ENCODE measurements around the gene SLC17A1. TPM values are rescaled to one million over a fixed set of nuclear protein-coding genes. Genes with fewer than 3 reads are reported as not detected.

The SLC17A1 gene
- total and polyA plus RNA-seq, 4 donors, result 3.9 to 25.8 (median 11.4) TPM

DNA sequence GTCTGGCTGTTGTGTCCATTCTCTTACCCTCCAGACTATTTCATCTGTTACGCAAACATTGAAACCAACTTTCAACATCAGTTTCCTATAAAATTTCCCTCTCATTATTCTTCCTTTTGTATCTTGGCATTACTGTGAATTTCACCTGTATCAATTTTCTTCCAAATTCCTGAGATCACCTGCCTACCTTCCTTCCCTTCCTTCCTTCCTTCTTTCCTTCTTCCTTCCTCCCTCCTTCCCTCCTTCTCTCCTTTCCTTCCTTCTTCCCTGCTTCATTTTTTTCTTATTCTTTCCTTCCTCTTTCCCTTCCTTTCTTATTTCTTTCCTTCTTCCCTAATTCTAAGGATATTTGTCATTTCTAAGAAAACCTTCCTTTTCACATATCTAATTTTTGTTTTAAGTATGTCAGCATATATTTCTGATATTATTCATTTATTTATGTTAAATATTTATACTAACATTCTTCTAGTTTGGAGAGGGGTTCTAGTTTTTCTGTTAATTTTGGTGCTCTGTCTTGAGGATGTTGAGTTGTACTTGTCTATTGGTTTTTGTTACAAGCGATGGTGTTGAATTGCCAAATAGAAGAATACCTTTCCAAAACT, 47.0 kb upstream of the SLC17A1 start:
- 95% methylated on average over 2 of the region's 2 CpGs for whole genome bisulfite sequencing

DNA sequence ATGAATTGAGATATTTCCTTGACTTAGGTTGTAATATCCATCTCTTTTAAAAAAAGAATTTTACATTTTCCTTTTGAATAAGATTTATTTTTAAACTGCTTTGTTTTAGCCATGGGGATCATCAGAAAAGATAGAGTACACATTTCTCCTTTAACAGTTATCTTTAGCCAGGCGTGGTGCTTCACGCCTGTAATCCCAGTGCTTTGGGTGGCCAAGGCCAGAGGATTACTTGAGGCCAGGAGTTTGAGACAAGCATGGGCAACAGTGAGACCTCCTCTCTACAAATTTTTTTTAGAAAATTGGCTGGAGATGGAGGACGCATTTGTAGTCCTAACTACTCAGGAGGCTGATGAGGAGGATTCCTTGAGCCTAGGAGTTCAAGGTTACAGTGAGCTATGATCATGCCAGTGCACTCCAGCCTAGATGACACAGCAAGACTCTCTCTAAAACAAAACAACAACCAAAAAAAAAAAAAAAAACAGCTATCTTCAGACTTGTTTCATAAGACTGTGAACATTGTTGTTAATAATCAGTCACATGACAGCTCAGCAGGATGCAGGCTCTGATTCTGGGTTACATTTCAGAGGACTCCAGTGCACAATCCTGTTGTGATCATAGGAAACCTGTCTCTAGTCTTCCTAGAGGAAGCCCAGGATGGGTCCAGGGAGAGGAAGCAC, 44.2 kb upstream of the SLC17A1 start:
- Histone ChIP-seq H3K9me3 (ENCODE audit: control insufficient read depth in 4 of 4, low read length in 3 of 4) (no peaks in the 10 kb centered on the region), H3K36me3 (ENCODE audit: control insufficient read depth in 4 of 4, insufficient read depth in 3 of 4, low read depth in 1 of 4, low read length in 3 of 4) (no peaks in the 10 kb centered on the region), H3K27me3 (ENCODE audit: control insufficient read depth in 4 of 4, insufficient read depth in 4 of 4, low read length in 3 of 4) (no peaks in the 10 kb centered on the region), H3K9ac (ENCODE audit: low read depth in 1 of 2, low read length in 2 of 2) (no peak overlapping the region), H3K27ac (ENCODE audit: low read depth in 1 of 2, low read length in 2 of 2) (peak overlapping the region in 1 of 2 donors; percentile 48), H3K4me1 (ENCODE audit: control insufficient read depth in 4 of 4, insufficient read depth in 4 of 4, low read length in 3 of 4) (peaks cover 4 to 52% (median 32%) of the 10 kb centered on the region in 4 donors), H3K4me3 (ENCODE audit: low read depth in 1 of 3, low read length in 3 of 3) (no peak overlapping the region)
- WGBS, result 62% methylated on average over 3 of the region's 3 CpGs
- TF ChIP-seq NR2F2 (IDR thresholded peaks at IDR 0.05), result no peak
- no peak for TF ChIP-seq HNF4G (IDR thresholded peaks at IDR 0.05)
- TF ChIP-seq TAF1 (conservative IDR thresholded peaks at IDR 0.05), result no peak
- no peak for TF ChIP-seq RXRA (IDR thresholded peaks at IDR 0.05)
- TF ChIP-seq EGR1 (IDR thresholded peaks at IDR 0.05; ENCODE audit: low read depth in 2 of 2), result no peak
- TF ChIP-seq HNF4A (conservative IDR thresholded peaks at IDR 0.05), result no peak
- TF ChIP-seq GABPA (IDR thresholded peaks at IDR 0.05 in 1 of 2, conservative IDR thresholded peaks at IDR 0.05 in 1 of 2), result no peak
- TF ChIP-seq YY1 (IDR thresholded peaks at IDR 0.05), result no peak
- no peak for DNase-seq (ENCODE audit: low spot score)

More for the DNA sequence above, 47.0 kb upstream of the SLC17A1 start:
- H3K9me3 ChIP-seq (ENCODE audit: control insufficient read depth in 4 of 4, low read length in 3 of 4), result no peaks in the 10 kb centered on the region
- TF ChIP-seq, protein P1, sequence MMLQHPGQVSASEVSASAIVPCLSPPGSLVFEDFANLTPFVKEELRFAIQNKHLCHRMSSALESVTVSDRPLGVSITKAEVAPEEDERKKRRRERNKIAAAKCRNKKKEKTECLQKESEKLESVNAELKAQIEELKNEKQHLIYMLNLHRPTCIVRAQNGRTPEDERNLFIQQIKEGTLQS (IDR thresholded peaks at IDR 0.05), result no peak
- peak in 1 of 2 donors; percentile 8 for TF ChIP-seq HNF4A (conservative IDR thresholded peaks at IDR 0.05)
- DNase-seq (ENCODE audit: low spot score), result no peak
- no peak overlapping the region for H3K9ac ChIP-seq (ENCODE audit: low read depth in 1 of 2, low read length in 2 of 2)
- H3K27me3 ChIP-seq (ENCODE audit: control insufficient read depth in 4 of 4, insufficient read depth in 4 of 4, low read length in 3 of 4), result no peaks in the 10 kb centered on the region
- H3K4me1 ChIP-seq (ENCODE audit: control insufficient read depth in 4 of 4, insufficient read depth in 4 of 4, low read length in 3 of 4), result peaks cover 4 to 43% (median 31%) of the 10 kb centered on the region in 4 donors
- H3K36me3 ChIP-seq (ENCODE audit: control insufficient read depth in 4 of 4, insufficient read depth in 3 of 4, low read depth in 1 of 4, low read length in 3 of 4), result no peaks in the 10 kb centered on the region
- no peak overlapping the region for H3K27ac ChIP-seq (ENCODE audit: low read depth in 1 of 2, low read length in 2 of 2)
- H3K4me3 ChIP-seq (ENCODE audit: low read depth in 1 of 3, low read length in 3 of 3), result no peak overlapping the region

DNA sequence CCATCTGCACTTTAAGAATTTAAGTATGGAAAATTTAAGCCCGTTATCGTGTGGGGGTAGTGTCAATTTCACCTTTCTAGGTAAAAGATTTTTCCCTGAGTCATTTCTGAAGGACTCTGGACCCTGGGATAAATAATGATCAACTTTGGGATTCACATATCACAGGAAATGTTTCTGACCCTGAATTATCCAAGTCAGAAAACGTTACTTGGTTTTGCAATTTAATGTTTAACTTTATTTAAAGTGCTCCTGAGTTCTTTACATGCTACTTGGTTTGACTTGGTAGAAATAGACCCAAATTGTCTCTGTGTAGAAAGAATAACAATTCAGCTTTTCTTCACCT, 43.7 kb upstream of the SLC17A1 start:
- Histone ChIP-seq H3K27me3 (ENCODE audit: control insufficient read depth in 4 of 4, insufficient read depth in 4 of 4, low read length in 3 of 4) (no peaks in the 10 kb centered on the region), H3K9me3 (ENCODE audit: control insufficient read depth in 4 of 4, low read length in 3 of 4) (no peaks in the 10 kb centered on the region), H3K27ac (ENCODE audit: low read depth in 1 of 2, low read length in 2 of 2) (peak overlapping the region in 1 of 2 donors; percentile 48), H3K9ac (ENCODE audit: low read depth in 1 of 2, low read length in 2 of 2) (no peak overlapping the region), H3K4me1 (ENCODE audit: control insufficient read depth in 4 of 4, insufficient read depth in 4 of 4, low read length in 3 of 4) (peaks cover 4 to 52% (median 31%) of the 10 kb centered on the region in 4 donors), H3K4me3 (ENCODE audit: low read depth in 1 of 3, low read length in 3 of 3) (no peak overlapping the region), H3K36me3 (ENCODE audit: control insufficient read depth in 4 of 4, insufficient read depth in 3 of 4, low read depth in 1 of 4, low read length in 3 of 4) (no peaks in the 10 kb centered on the region)
- WGBS, result 35% methylated on average over 3 of the region's 3 CpGs
- no peak for DNase-seq (ENCODE audit: low spot score)
- TF ChIP-seq EGR1 (IDR thresholded peaks at IDR 0.05; ENCODE audit: low read depth in 2 of 2) (peak; percentile 17 to 80), NR2F2 (IDR thresholded peaks at IDR 0.05) (peak; percentile 29), HNF4A (conservative IDR thresholded peaks at IDR 0.05) (peak; percentile 97), FOXA2 (IDR thresholded peaks at IDR 0.05) (peak; percentile 7), RAD21 (IDR thresholded peaks at IDR 0.05) (peak; percentile 23 to 41), GABPA (IDR thresholded peaks at IDR 0.05 in 1 of 2, conservative IDR thresholded peaks at IDR 0.05 in 1 of 2) (peak in 1 of 2 donors; percentile 14), HNF4G (IDR thresholded peaks at IDR 0.05) (peak; percentile 89), SP1 (IDR thresholded peaks at IDR 0.05) (peak; percentile 87), FOXA1 (IDR thresholded peaks at IDR 0.05) (no peak), JUND (IDR thresholded peaks at IDR 0.05) (peak; percentile 81 to 90), RXRA (IDR thresholded peaks at IDR 0.05) (peak; percentile 78 to 81), TAF1 (conservative IDR thresholded peaks at IDR 0.05) (no peak), YY1 (IDR thresholded peaks at IDR 0.05) (peak; percentile 60)
- TF ChIP-seq, protein P2, sequence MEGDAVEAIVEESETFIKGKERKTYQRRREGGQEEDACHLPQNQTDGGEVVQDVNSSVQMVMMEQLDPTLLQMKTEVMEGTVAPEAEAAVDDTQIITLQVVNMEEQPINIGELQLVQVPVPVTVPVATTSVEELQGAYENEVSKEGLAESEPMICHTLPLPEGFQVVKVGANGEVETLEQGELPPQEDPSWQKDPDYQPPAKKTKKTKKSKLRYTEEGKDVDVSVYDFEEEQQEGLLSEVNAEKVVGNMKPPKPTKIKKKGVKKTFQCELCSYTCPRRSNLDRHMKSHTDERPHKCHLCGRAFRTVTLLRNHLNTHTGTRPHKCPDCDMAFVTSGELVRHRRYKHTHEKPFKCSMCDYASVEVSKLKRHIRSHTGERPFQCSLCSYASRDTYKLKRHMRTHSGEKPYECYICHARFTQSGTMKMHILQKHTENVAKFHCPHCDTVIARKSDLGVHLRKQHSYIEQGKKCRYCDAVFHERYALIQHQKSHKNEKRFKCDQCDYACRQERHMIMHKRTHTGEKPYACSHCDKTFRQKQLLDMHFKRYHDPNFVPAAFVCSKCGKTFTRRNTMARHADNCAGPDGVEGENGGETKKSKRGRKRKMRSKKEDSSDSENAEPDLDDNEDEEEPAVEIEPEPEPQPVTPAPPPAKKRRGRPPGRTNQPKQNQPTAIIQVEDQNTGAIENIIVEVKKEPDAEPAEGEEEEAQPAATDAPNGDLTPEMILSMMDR (IDR thresholded peaks at IDR 0.05; ENCODE audit: low read depth, low read length, missing input control), result no peak
- TF ChIP-seq, protein P3, sequence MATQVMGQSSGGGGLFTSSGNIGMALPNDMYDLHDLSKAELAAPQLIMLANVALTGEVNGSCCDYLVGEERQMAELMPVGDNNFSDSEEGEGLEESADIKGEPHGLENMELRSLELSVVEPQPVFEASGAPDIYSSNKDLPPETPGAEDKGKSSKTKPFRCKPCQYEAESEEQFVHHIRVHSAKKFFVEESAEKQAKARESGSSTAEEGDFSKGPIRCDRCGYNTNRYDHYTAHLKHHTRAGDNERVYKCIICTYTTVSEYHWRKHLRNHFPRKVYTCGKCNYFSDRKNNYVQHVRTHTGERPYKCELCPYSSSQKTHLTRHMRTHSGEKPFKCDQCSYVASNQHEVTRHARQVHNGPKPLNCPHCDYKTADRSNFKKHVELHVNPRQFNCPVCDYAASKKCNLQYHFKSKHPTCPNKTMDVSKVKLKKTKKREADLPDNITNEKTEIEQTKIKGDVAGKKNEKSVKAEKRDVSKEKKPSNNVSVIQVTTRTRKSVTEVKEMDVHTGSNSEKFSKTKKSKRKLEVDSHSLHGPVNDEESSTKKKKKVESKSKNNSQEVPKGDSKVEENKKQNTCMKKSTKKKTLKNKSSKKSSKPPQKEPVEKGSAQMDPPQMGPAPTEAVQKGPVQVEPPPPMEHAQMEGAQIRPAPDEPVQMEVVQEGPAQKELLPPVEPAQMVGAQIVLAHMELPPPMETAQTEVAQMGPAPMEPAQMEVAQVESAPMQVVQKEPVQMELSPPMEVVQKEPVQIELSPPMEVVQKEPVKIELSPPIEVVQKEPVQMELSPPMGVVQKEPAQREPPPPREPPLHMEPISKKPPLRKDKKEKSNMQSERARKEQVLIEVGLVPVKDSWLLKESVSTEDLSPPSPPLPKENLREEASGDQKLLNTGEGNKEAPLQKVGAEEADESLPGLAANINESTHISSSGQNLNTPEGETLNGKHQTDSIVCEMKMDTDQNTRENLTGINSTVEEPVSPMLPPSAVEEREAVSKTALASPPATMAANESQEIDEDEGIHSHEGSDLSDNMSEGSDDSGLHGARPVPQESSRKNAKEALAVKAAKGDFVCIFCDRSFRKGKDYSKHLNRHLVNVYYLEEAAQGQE (IDR thresholded peaks at IDR 0.05), result peak; percentile 22
- TF ChIP-seq, protein P4, sequence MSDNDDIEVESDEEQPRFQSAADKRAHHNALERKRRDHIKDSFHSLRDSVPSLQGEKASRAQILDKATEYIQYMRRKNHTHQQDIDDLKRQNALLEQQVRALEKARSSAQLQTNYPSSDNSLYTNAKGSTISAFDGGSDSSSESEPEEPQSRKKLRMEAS (IDR thresholded peaks at IDR 0.05), result peak; percentile 46
- TF ChIP-seq, protein P1 (IDR thresholded peaks at IDR 0.05), result peak; percentile 79
- TF ChIP-seq, protein P5, sequence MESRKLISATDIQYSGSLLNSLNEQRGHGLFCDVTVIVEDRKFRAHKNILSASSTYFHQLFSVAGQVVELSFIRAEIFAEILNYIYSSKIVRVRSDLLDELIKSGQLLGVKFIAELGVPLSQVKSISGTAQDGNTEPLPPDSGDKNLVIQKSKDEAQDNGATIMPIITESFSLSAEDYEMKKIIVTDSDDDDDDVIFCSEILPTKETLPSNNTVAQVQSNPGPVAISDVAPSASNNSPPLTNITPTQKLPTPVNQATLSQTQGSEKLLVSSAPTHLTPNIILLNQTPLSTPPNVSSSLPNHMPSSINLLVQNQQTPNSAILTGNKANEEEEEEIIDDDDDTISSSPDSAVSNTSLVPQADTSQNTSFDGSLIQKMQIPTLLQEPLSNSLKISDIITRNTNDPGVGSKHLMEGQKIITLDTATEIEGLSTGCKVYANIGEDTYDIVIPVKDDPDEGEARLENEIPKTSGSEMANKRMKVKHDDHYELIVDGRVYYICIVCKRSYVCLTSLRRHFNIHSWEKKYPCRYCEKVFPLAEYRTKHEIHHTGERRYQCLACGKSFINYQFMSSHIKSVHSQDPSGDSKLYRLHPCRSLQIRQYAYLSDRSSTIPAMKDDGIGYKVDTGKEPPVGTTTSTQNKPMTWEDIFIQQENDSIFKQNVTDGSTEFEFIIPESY (IDR thresholded peaks at IDR 0.05), result peak; percentile 38

Measured in liver (tissue), 9 donors.